ENCODE results near the gene LDAH. TPM values are rescaled to one million over a fixed set of nuclear protein-coding genes. Genes with fewer than 3 reads are reported as not detected.

The LDAH gene
- total RNA-seq, 3 donors from 2014 or later = 15.2 to 20.8 (median 18.8) TPM

GRCh38 chr2:20696366-20696765 lies 126.5 kb downstream of the LDAH start:
- no peak for TF ChIP-seq CTCF (IDR thresholded peaks at IDR 0.05)
- no peaks in the 10 kb centered on the region for H3K36me3 ChIP-seq (ENCODE audit: low read depth)
- intact Hi-C loops (cut with DNase I, micrococcal nuclease) = no loop called here
- no peak overlapping the region for H3K4me3 ChIP-seq
- no peaks in the 10 kb centered on the region for H3K4me1 ChIP-seq (ENCODE audit: low read depth)
- no peaks in the 10 kb centered on the region for H3K9me3 ChIP-seq
- ATAC-seq = no peak
- no peak for DNase-seq

GRCh38 chr2:20693317-20693716 lies 129.6 kb downstream of the LDAH start:
- Histone ChIP-seq H3K4me3 (no peak overlapping the region), H3K4me1 (ENCODE audit: low read depth) (peaks cover 8% of the 10 kb centered on the region), H3K36me3 (ENCODE audit: low read depth) (no peaks in the 10 kb centered on the region), H3K9me3 (no peaks in the 10 kb centered on the region)
- intact Hi-C loops (cut with DNase I, micrococcal nuclease) = no loop called here
- TF ChIP-seq CTCF (IDR thresholded peaks at IDR 0.05) = no peak
- no peak for ATAC-seq
- no peak for DNase-seq

- Histone ChIP-seq H3K36me3 (ENCODE audit: low read depth) (no peaks in the 10 kb centered on the region), H3K9me3 (no peaks in the 10 kb centered on the region), H3K4me1 (ENCODE audit: low read depth) (peaks cover 8% of the 10 kb centered on the region), H3K4me3 (no peak overlapping the region)
- TF ChIP-seq CTCF (IDR thresholded peaks at IDR 0.05) = no peak
- intact Hi-C loops (cut with DNase I, micrococcal nuclease) = no loop called here
- DNase-seq (no peak), ATAC-seq (no peak)
Measured at GRCh38 chr2:20692081-20692480, 130.8 kb downstream of the LDAH start.

GRCh38 chr2:20691076-20691734 lies 131.7 kb downstream of the LDAH start:
- Histone ChIP-seq H3K36me3 (ENCODE audit: low read depth) (no peaks in the 10 kb centered on the region), H3K9me3 (no peaks in the 10 kb centered on the region), H3K4me3 (no peak overlapping the region), H3K4me1 (ENCODE audit: low read depth) (peaks cover 8% of the 10 kb centered on the region)
- no peak for ATAC-seq
- intact Hi-C loops (cut with DNase I, micrococcal nuclease) = no loop called here
- no peak for DNase-seq
- no peak for TF ChIP-seq CTCF (IDR thresholded peaks at IDR 0.05)

GRCh38 chr2:20689428-20690264 lies 133.3 kb downstream of the LDAH start:
- no peak for TF ChIP-seq CTCF (IDR thresholded peaks at IDR 0.05)
- Histone ChIP-seq H3K4me1 (ENCODE audit: low read depth) (peaks cover 8% of the 10 kb centered on the region), H3K9me3 (no peaks in the 10 kb centered on the region), H3K36me3 (ENCODE audit: low read depth) (no peaks in the 10 kb centered on the region), H3K4me3 (no peak overlapping the region)
- intact Hi-C loops (cut with DNase I, micrococcal nuclease) = no loop called here
- ATAC-seq (peak; percentile 9), DNase-seq (no peak)

Data from mucosa of descending colon (tissue), 3 donors.